Gastrocnemius medialis (tissue), 4 donors: ENCODE data around the gene DOCK10.

Experiments
- CTCF ChIP-seq, 5 experiments: fragments of 450-650 bp in 3 of 5; fragments of 200-600 bp in 2 of 5; sonication (generic) in 2 of 5; IDR thresholded peaks in 4 of 5; conservative IDR thresholded peaks in 1 of 5; 1 replicate in 4 of 5; 2 replicates in 1 of 5; pipeline ENCODE4 v1.5.1; 2016 to 2019; ENCODE audit warnings: antibody characterized with exemption in 5 of 5, mild to moderate bottlenecking in 3 of 5, moderate library complexity in 3 of 5
- POLR2A ChIP-seq, 2 donors: fragments of 450-650 bp; IDR thresholded peaks; one replicate each; pipeline ENCODE4 v1.6.1; 2017; ENCODE audit warnings: antibody characterized with exemption in 2 of 2, mild to moderate bottlenecking in 2 of 2, moderate library complexity in 2 of 2

- TF ChIP-seq CTCF (IDR thresholded peaks at IDR 0.05 in 4 of 5, conservative IDR thresholded peaks at IDR 0.05 in 1 of 5) (no peak), POLR2A (IDR thresholded peaks at IDR 0.05) (no peak)
Measured at GRCh38 chr2:224764565-224765236, 277.6 kb downstream of the DOCK10 start.
